GM18511 (cell line): ENCODE measurements around the gene NFE2L2.
"Not testable (repeated sequence)": the region's sequence is repeated elsewhere in the genome, so short reads cannot be mapped to it uniquely, and the experiment has no call there.

Experiments
- ATAC-seq: cut with Tn5 transposase; IDR thresholded peaks from one replicate; pipeline ENCODE4 v1.9.1; 2021; ENCODE audit warnings: mild to moderate bottlenecking, moderate library complexity; ENCODE audit not compliant: unreplicated experiment

Gene NFE2L2

GRCh38 chr2:177281400-177282180 is 17.1 kb upstream of the NFE2L2 start:
- peak; percentile 75 for ATAC-seq

GRCh38 chr2:177279847-177280246 is 15.3 kb upstream of the NFE2L2 start:
- ATAC-seq, result no peak

DNA sequence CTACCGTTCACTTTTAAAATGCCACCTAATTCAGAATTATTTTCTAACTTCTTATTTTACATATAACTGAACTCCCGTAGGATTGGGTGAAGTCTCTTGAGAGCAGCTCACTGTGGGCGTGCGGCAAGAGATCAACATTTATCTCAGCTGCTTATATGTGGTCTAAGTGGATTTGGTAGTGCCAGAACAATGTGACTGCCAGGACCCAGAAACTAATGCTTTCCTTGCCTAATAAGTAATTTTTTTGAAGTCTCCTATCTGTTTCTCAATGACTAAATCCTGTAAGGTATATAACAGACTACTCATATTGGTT is 11.2 kb upstream of the NFE2L2 start:
- no peak for ATAC-seq

GRCh38 chr2:177275040-177275742 is 10.7 kb upstream of the NFE2L2 start:
- no peak for ATAC-seq

DNA sequence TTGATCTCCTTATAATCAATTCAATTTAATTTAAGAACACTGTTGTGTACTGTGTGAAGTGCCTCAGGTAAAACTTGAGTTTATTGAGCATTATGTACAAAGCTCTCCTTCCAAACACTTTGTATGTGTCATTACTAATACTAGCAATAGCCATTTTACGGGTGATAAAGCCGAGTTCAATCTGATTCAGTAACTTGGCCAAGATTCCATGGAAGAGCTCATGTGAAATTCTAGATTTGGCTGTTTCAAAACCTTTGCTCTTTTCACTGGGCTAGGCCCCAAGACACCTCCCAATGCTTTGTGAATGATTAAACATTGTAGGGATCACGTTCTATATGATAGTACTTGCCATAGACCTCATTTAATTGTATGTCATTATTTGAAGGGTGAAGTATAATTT is 8.9 kb upstream of the NFE2L2 start:
- ATAC-seq, result no peak

DNA sequence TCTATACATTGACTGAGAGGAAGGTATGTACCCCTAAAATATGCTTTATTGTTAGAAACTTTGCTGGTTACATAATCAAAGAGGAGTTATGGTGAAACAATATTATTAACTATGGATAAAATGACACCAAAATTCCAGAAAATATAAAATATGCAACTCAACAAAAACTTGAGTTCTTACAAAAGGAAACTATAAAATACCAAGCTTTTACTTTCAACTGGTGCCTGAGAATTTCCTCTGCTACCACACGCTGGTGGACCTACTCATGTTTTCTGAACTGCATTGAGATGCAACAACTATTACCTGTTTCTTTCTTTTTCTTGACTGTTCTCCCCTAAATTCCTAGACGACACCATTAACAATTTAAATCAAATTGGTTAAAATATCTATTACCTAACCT is 8.2 kb upstream of the NFE2L2 start:
- ATAC-seq, result no peak

DNA sequence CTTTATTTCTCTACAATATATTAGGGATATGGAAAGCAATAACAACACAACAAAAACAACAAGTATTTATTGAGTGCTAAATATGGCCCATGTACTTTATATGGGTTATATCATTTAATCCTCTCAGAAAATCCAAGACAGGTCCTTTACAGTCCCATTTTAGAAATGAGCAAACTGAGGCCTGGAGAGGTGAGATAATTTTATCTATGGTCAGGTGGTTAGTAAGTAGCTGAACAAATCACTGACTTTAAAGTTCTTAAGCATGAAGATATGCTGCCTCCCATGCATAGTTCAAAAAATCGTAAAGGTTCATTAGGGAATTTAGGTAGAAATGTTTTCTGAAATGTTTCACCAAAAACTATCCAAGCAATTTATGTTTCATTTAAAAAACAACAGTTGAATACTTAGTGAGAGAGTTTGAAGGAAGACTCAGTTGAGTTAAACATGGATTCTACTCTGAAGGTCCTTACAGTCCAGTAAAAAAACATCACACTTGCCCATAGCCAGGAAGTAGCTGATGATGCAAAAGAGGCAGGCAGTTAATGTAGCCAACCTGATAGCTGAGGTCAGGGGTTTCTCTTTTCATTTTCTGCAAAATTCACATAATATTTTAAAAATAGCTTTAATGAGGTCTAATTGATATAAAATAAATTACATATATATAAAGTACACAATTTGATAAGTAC is 7.6 kb upstream of the NFE2L2 start:
- ATAC-seq, result peak; percentile 66

DNA sequence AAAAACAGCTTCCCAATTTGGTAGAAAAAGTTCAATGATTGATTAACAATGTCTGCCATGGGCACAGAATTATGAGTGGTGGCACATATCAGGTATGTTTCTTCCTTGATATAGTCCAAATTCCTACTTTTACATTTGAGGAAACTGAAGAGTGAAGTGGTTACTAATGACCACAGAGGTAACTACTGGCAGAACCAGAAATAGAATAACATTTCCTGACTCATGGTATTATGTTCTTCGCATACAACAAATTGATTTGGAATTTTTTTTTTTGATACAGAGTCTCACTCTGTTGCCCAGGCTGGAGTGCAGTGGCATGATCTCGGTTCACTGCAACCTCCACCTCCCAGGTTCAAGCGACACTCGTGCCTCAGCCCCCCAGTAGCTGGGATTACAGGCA is 6.0 kb upstream of the NFE2L2 start:
- no peak for ATAC-seq

- ATAC-seq, result no peak
Measured at GRCh38 chr2:177268901-177269300, 4.4 kb upstream of the NFE2L2 start.

GRCh38 chr2:177268187-177268871 is 3.8 kb upstream of the NFE2L2 start:
- no peak for ATAC-seq

GRCh38 chr2:177266955-177267354 is 2.4 kb upstream of the NFE2L2 start:
- ATAC-seq, result not testable (repeated sequence)

DNA sequence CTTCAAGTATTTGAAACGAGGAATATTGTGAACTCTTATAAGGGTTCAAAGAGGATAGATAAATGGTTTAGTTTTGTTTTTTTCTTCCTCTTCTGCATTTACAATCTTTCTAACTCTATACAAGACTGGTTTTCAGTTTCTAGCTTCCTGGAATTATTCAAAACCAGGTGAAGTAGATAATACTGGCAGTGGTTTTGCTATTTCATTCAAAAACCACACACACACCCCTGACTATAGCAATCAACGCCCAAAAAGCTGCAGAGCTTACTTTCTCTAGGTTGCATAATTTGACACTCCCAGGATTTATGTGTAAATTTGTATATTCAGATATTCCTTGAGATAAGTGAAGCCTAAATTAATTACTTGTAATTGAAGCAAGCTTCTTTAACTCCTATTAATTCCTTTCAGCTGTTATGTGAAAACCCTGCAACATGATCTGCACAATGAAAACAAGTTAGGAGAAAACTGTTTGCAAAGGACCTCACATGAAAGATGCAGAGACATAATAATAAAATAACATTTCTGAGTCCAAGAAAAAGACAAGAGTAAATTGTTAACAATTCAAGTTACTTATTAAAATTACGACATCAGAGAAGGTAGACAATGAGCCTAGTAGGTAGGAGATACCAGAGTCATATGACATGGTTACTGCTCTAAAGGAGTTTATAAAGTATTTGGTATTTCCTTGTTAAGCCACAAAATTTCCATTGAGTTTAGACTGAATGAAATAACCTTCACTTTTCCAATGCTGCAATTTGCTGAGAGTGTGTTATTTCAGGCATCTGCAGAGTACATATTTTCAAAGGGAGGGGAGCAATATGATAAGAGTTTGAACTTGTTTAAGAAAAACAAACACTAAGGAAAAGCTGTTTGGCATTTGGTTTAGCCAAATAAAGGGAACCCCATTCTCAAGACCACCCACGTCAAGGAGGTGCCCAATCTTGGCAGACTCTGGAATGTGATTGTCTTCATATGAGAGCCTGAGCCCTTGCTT is 1.6 kb upstream of the NFE2L2 start:
- peak; percentile 21 for ATAC-seq

GRCh38 chr2:177264209-177264692 is 276 bp downstream of the NFE2L2 start:
- ATAC-seq, result no peak

GRCh38 chr2:177263451-177264208 is 897 bp downstream of the NFE2L2 start:
- ATAC-seq, result peak; percentile 50

- ATAC-seq, result no peak
Measured at GRCh38 chr2:177262958-177263450, 1.5 kb downstream of the NFE2L2 start.

- no peak for ATAC-seq
Measured at GRCh38 chr2:177262092-177262491, 2.4 kb downstream of the NFE2L2 start.

DNA sequence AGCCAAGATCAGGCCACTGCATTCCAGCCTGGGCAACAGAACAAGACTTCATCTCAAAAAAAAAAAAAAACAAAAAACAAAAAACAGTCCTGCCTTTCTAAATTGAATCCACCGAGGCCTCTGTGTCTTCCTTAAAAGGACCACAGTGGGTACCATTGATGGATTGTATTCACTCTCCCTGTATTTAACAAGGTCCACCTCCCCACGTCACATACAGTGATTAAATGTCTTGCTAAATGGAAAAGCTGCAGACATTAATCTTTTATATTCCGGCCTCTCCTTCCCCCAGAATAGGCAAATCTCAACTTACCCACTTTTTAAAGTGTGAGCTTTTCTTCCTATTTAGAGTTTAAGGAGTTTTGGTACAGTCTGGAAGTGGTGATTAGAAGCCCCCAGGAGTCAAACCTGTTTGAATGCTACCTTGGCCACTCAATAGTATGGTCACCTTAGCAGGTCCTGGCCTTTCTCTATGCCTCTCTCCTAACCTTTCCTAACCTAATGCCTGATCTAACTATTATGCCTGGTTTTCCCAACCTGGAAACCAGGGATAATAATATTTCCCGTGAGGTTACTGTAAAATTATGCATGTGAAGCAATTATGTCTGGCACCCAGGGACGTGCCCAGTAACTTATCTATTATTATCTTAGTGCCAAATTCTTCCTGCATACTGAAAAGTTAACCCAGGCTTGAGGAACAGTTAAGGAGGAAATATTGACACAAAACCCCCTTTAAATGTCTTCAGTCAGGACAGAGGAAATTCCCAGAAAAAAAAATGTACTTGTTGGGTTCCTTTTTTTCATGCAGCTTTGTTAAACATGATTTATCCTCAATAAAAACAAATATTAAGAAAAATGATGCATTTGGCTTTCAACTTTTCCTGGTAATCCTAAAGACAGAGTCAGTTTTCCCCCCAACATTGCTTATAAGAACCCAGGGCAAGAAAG is 3.1 kb downstream of the NFE2L2 start:
- no peak for ATAC-seq

- no peak for ATAC-seq
Measured at GRCh38 chr2:177260379-177260778, 4.1 kb downstream of the NFE2L2 start.
